ENCODE measurements around the gene THTPA.

DNA sequence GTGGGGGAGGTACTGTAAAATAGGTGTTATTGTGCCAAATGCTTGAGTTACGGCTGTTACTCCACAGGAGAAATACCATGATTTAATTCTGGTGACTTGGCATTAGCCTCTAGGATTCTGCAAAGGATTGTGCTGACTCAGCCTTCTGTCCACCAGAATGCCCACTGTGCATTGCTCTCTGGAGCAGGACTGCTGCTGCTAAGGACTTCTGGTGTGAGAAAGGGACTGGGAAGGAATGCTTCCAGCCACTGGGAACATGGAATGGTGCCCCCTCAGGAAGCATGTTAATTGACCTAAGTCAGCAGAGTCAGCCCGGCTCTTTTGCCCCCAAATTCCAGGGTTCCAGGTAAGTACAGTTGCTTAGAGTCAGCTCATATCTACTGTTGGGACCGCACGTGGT, 37.4 kb upstream of the THTPA start:
- TF ChIP-seq, protein P1, sequence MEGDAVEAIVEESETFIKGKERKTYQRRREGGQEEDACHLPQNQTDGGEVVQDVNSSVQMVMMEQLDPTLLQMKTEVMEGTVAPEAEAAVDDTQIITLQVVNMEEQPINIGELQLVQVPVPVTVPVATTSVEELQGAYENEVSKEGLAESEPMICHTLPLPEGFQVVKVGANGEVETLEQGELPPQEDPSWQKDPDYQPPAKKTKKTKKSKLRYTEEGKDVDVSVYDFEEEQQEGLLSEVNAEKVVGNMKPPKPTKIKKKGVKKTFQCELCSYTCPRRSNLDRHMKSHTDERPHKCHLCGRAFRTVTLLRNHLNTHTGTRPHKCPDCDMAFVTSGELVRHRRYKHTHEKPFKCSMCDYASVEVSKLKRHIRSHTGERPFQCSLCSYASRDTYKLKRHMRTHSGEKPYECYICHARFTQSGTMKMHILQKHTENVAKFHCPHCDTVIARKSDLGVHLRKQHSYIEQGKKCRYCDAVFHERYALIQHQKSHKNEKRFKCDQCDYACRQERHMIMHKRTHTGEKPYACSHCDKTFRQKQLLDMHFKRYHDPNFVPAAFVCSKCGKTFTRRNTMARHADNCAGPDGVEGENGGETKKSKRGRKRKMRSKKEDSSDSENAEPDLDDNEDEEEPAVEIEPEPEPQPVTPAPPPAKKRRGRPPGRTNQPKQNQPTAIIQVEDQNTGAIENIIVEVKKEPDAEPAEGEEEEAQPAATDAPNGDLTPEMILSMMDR (conservative IDR thresholded peaks at IDR 0.05; ENCODE audit: low read depth, low read length) = no peak
- TF ChIP-seq EZH2 (IDR thresholded peaks at IDR 0.05; ENCODE audit: borderline replicate concordance, low read depth, low read length, poor library complexity, severe bottlenecking) = no peak
